UCSD-AML1 (cell line): ENCODE results near the gene CEP78.

ENCODE experiments used
- DNase-seq: peaks from one replicate; lab custom pipeline; 2025; ENCODE audit not compliant: unreplicated experiment; lab: John Stamatoyannopoulos, UW

Gene CEP78

GRCh38 chr9:78286946-78287388, 51.1 kb downstream of the CEP78 start:
- no peak for DNase-seq

- no peak for DNase-seq
Measured at GRCh38 chr9:78288214-78288892, 52.5 kb downstream of the CEP78 start.

GRCh38 chr9:78289474-78289873, 53.6 kb downstream of the CEP78 start:
- DNase-seq = no peak

GRCh38 chr9:78291240-78291925, 55.5 kb downstream of the CEP78 start:
- no peak for DNase-seq

- no peak for DNase-seq
Measured at GRCh38 chr9:78292026-78292425, 56.2 kb downstream of the CEP78 start.

- DNase-seq = no peak
Measured at GRCh38 chr9:78292716-78293497, 57.0 kb downstream of the CEP78 start.

GRCh38 chr9:78294290-78295176, 58.7 kb downstream of the CEP78 start:
- no peak for DNase-seq

GRCh38 chr9:78295177-78295575, 59.3 kb downstream of the CEP78 start:
- DNase-seq = no peak

- DNase-seq = no peak
Measured at GRCh38 chr9:78295731-78296130, 59.9 kb downstream of the CEP78 start.

GRCh38 chr9:78296201-78296892, 60.5 kb downstream of the CEP78 start:
- DNase-seq = no peak

GRCh38 chr9:78296893-78297671, 61.2 kb downstream of the CEP78 start, which contains the start of gene PSAT1:
Gene PSAT1, plus strand, starts transcription at chr9:78297125. Its CDS starts 86 bp downstream, at chr9:78297211.
- DNase-seq = no peak

- DNase-seq = no peak
Measured at GRCh38 chr9:78297672-78297961, 61.7 kb downstream of the CEP78 start.

GRCh38 chr9:78298046-78298765, 62.3 kb downstream of the CEP78 start:
- DNase-seq = no peak

GRCh38 chr9:78300209-78300608, 64.3 kb downstream of the CEP78 start:
- no peak for DNase-seq

GRCh38 chr9:78301466-78301865, 65.6 kb downstream of the CEP78 start:
- no peak for DNase-seq

GRCh38 chr9:78303377-78304062, 67.6 kb downstream of the CEP78 start:
- no peak for DNase-seq

GRCh38 chr9:78304357-78304756, 68.5 kb downstream of the CEP78 start:
- DNase-seq = no peak
